Lower leg skin (tissue), 3 donors: ENCODE measurements around the gene SLC10A7.

ENCODE experiments used
- POLR2A ChIP-seq, 2 donors: fragments of 450-650 bp; IDR thresholded peaks; one replicate each; pipeline ENCODE4 v1.6.1; 2016 to 2017; ENCODE audit warnings: antibody characterized with exemption in 2 of 2, mild to moderate bottlenecking in 1 of 2, moderate library complexity in 1 of 2
- TF ChIP-seq, protein P1 (sequence below), 3 donors: fragments of 450-650 bp; IDR thresholded peaks; one replicate each; pipeline ENCODE4 v1.5.1; 2016; ENCODE audit warnings: antibody characterized with exemption in 3 of 3, mild to moderate bottlenecking in 3 of 3, moderate library complexity in 2 of 3

DNA sequence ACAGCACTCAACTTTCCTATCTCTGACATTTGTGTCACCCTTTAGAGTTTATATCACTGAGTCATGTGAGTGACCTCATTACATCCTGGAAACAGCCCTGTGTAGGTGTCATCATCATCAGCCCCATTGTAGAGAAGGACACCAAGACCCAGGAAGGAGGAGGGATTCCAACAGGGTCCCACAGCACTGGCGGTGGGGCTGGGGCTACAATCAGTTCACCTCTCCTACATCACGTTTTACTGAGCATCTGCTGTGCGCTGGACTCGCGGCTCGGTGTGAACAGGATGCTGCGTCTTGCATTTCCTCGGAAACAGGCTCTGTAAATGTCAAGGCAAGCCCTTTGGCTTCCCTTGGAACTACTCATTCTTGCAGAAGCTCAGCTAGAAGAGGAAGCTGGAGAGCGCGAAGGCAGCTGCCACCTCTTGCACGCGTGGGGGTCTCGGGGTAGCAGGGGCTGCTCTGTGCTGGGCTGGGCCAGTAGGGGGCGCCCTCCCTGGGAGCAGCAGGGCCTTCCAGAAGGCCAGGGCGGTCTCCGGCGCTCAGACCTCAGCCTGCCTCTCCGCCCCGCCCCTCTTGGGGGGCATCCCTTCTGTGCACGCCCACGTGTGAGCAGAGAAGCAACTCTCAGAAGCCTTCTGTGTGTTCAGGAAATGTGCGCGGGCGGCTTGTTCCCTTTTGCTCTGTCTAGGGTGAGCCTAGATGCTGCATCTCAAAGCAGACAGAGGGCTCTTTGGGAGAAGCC, 278.4 kb downstream of the SLC10A7 start:
- no peak for TF ChIP-seq POLR2A (IDR thresholded peaks at IDR 0.05)
- TF ChIP-seq, protein P1, sequence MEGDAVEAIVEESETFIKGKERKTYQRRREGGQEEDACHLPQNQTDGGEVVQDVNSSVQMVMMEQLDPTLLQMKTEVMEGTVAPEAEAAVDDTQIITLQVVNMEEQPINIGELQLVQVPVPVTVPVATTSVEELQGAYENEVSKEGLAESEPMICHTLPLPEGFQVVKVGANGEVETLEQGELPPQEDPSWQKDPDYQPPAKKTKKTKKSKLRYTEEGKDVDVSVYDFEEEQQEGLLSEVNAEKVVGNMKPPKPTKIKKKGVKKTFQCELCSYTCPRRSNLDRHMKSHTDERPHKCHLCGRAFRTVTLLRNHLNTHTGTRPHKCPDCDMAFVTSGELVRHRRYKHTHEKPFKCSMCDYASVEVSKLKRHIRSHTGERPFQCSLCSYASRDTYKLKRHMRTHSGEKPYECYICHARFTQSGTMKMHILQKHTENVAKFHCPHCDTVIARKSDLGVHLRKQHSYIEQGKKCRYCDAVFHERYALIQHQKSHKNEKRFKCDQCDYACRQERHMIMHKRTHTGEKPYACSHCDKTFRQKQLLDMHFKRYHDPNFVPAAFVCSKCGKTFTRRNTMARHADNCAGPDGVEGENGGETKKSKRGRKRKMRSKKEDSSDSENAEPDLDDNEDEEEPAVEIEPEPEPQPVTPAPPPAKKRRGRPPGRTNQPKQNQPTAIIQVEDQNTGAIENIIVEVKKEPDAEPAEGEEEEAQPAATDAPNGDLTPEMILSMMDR (IDR thresholded peaks at IDR 0.05), result no peak
